Gastrocnemius medialis (tissue), 4 donors: ENCODE results near the gene NT5DC3. TPM values are rescaled to one million over a fixed set of nuclear protein-coding genes. Genes with fewer than 3 reads are reported as not detected.

Source experiments
- ATAC-seq, 2 donors: fragments of 150-250 bp; one replicate each; pipeline ENCODE4 v1.9.1; 2016
- DNase-seq, 2 donors: peaks; one replicate each; pipeline ENCODE4 v3.0.0-alpha.2; 2019
- H3K27ac ChIP-seq, 4 donors: fragments of 200-600 bp; sonication (generic); 1 replicate in 1 of 4; 2 replicates in 3 of 4; pipeline ENCODE4 v1.5.1; 2016 to 2018; ENCODE audit warnings: mild to moderate bottlenecking in 2 of 4, moderate library complexity in 1 of 4
- H3K27me3 ChIP-seq, 3 donors: fragments of 200-600 bp; sonication (generic) in 2 of 3; 1 replicate in 1 of 3; 2 replicates in 2 of 3; pipeline versions ENCODE4 v1.5.1 to v1.6.0; 2016 to 2019; ENCODE audit warnings: mild to moderate bottlenecking in 1 of 3, moderate library complexity in 1 of 3
- H3K36me3 ChIP-seq, 2 donors: fragments of 200-600 bp; sonication (generic) in 1 of 2; one replicate each; pipeline ENCODE4 v1.5.1; 2017 to 2018
- H3K4me1 ChIP-seq, 2 donors: fragments of 200-600 bp; sonication (generic) in 1 of 2; one replicate each; pipeline ENCODE4 v1.5.1; 2016 to 2017; ENCODE audit warnings: mild to moderate bottlenecking in 2 of 2
- H3K4me3 ChIP-seq, 4 donors: fragments of 200-600 bp; sonication (generic) in 3 of 4; 1 replicate in 1 of 4; 2 replicates in 3 of 4; pipeline ENCODE4 v1.5.1; 2016 to 2019; ENCODE audit warnings: mild to moderate bottlenecking in 2 of 4
- H3K9me3 ChIP-seq, 3 donors: fragments of 200-600 bp; sonication (generic) in 2 of 3; 1 replicate in 1 of 3; 2 replicates in 2 of 3; pipeline ENCODE4 v1.5.1; 2016 to 2019
- CTCF ChIP-seq, 5 experiments: fragments of 450-650 bp in 3 of 5; fragments of 200-600 bp in 2 of 5; sonication (generic) in 2 of 5; IDR thresholded peaks in 4 of 5; conservative IDR thresholded peaks in 1 of 5; 1 replicate in 4 of 5; 2 replicates in 1 of 5; pipeline ENCODE4 v1.5.1; 2016 to 2019; ENCODE audit warnings: antibody characterized with exemption in 5 of 5, mild to moderate bottlenecking in 3 of 5, moderate library complexity in 3 of 5
- POLR2A ChIP-seq, 2 donors: fragments of 450-650 bp; IDR thresholded peaks; one replicate each; pipeline ENCODE4 v1.6.1; 2017; ENCODE audit warnings: antibody characterized with exemption in 2 of 2, mild to moderate bottlenecking in 2 of 2, moderate library complexity in 2 of 2
- in situ Hi-C, 4 donors: fragments of 200-750 bp; cut with MboI; loops; one replicate each; pipeline versions ENCODE4 v1.15.0 to v1.8.0; 2017; ENCODE audit warnings: low sequenced_read_pairs in 4 of 4
- intact Hi-C: fragments of 100-400 bp; cut with DNase I; formaldehyde crosslinking; loops from one replicate; pipeline ENCODE4 v1.15.1; 2023; ENCODE audit warnings: low total_unique reads
- total RNA-seq, 4 donors: library from RNA; depleted of rRNA; stranded (reverse); fragments of >200 nt; gene quantifications; one replicate each; pipeline versions ENCODE4 v1.1.0 to v1.2.3, GENCODE V29; 2016

Gene NT5DC3
- total RNA-seq, 4 donors from 2014 or later, result 8.8 to 18.7 (median 13.9) TPM

- TF ChIP-seq CTCF (IDR thresholded peaks at IDR 0.05 in 4 of 5, conservative IDR thresholded peaks at IDR 0.05 in 1 of 5), result no peak
- no peak for TF ChIP-seq POLR2A (IDR thresholded peaks at IDR 0.05)
- Histone ChIP-seq H3K36me3 (no peaks in the 10 kb centered on the region), H3K27ac (no peak overlapping the region), H3K27me3 (no peaks in the 10 kb centered on the region), H3K9me3 (no peaks in the 10 kb centered on the region), H3K4me3 (no peak overlapping the region), H3K4me1 (peaks cover 0 to 2% of the 10 kb centered on the region in 2 donors)
- in situ Hi-C loops (no loop called here), intact Hi-C loops (no loop called here)
- DNase-seq (no peak), ATAC-seq (no peak)
Measured at GRCh38 chr12:103833095-103833775, 7.8 kb downstream of the NT5DC3 start.

DNA sequence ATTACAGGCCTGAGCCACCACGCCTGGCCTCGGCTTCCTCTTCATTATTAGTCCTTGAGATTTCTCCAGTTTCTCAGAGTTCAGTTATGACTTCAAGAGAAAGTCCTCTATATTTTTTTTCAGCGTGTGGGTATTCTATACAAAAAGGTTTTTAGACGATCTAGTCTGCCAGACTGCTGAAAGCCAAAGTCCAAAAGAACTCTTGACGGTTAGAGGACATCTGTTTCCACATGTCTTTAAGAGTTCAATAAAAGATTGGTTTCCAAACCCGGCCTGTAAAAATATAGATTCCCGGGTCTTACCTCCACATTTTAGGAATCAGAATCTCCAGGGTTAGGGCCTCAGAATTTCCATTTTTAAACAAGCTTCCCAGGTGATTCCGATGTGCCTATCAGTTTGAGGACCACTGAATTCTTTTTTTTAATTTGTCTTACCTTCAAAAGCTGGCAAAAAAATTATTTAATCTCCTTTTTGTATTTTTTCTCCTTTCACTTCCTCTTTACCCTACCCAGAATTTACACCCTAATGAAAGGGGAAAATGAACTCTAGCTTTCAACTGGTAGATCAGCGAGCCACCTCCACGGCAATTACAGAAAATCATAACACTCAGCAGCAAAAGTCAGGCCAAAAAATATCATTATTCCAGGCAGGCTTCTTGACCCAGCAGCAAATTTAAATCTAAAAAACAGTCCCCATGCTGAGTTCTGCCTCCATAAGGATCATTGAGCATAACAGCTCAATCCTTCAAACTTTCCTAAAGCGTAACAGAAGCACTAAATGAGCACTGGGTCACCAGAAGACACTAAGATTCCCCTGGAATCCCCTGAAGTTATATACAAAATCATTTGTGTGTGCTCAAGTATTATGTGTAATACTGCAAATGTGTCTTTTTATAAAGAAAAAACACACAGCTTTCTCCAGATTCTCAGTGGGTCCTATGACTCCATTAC lies 8.7 kb downstream of the NT5DC3 start:
- Histone ChIP-seq H3K27ac (no peak overlapping the region), H3K36me3 (no peaks in the 10 kb centered on the region), H3K4me3 (no peak overlapping the region), H3K4me1 (peaks cover 0 to 7% of the 10 kb centered on the region in 2 donors), H3K9me3 (no peaks in the 10 kb centered on the region), H3K27me3 (no peaks in the 10 kb centered on the region)
- no peak for TF ChIP-seq CTCF (IDR thresholded peaks at IDR 0.05 in 4 of 5, conservative IDR thresholded peaks at IDR 0.05 in 1 of 5)
- no peak for TF ChIP-seq POLR2A (IDR thresholded peaks at IDR 0.05)
- intact Hi-C loops (no loop called here), in situ Hi-C loops (no loop called here)
- no peak for ATAC-seq
- DNase-seq, result no peak

DNA sequence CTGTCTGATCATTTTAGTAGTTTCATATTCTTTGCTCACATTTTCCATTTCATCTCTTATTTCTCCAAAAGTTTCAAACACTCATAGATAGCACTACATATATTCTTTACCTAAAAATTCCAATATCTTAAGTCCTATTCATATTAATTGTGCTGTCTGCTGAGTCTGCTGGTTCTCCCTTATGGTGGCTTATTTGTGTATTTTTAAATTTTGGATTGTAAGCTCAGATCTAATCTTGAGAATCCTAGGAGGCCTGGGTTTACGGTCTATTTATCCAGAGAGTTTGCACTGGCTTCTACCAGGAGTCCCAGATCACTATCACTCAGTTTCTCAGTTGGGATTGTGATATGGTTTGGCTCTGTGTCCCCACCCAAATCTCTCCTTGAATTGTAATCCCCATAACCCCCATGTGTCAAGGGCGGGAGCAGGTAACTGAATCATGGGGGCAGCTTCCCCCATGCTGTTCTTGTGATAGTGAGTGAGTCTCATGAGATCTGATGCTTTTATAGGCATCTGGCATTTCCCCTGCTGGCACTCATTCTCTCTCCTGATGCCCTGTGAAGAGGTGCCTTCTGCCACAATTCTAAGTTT lies 10.2 kb downstream of the NT5DC3 start:
- H3K4me1 ChIP-seq, result peaks cover 0 to 7% of the 10 kb centered on the region in 2 donors
- TF ChIP-seq CTCF (IDR thresholded peaks at IDR 0.05 in 4 of 5, conservative IDR thresholded peaks at IDR 0.05 in 1 of 5), result no peak
- no peak for TF ChIP-seq POLR2A (IDR thresholded peaks at IDR 0.05)
- DNase-seq, result no peak
- no peak for ATAC-seq
- intact Hi-C loops, result no loop called here
- H3K27me3 ChIP-seq, result no peaks in the 10 kb centered on the region
- no peaks in the 10 kb centered on the region for H3K36me3 ChIP-seq
- H3K9me3 ChIP-seq, result no peaks in the 10 kb centered on the region
- in situ Hi-C loops, result no loop called here
- H3K4me3 ChIP-seq, result no peak overlapping the region
- H3K27ac ChIP-seq, result no peak overlapping the region

DNA sequence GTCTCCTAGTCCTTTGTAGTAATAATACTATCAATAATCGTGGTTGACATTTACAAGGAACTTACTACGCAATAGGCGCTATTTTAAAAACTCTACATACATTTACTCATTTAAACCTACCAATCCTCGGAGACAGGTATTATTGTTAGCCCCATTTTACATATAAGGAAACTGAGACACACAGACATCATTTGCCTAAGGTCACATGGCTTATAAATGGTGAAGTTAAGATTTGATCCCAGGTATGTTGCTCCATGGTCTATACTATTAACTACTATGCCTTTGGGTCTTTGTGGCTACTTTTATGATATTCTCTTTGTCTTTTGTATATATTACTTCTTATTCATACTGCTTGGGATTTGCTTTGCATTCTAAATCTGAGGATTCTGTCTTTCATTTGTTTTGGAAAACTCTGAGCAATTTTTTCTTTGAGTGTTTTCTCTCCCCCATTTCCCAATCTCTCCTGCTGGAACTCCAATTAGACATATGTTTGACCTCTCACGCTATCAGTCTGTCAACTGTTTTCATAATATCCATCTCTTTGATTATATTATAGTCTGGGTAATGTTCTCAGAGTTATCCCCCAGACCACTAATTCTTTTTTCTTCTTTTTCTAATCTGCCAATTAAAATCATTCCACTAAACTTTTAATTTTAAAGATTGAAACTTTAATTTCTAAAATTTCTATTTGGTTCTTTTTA lies 10.9 kb downstream of the NT5DC3 start:
- DNase-seq, result no peak
- no peak overlapping the region for H3K4me3 ChIP-seq
- ATAC-seq, result no peak
- no peak overlapping the region for H3K27ac ChIP-seq
- TF ChIP-seq CTCF (IDR thresholded peaks at IDR 0.05 in 4 of 5, conservative IDR thresholded peaks at IDR 0.05 in 1 of 5), result no peak
- TF ChIP-seq POLR2A (IDR thresholded peaks at IDR 0.05), result no peak
- no peaks in the 10 kb centered on the region for H3K36me3 ChIP-seq
- intact Hi-C loops, result no loop called here
- H3K27me3 ChIP-seq, result no peaks in the 10 kb centered on the region
- H3K4me1 ChIP-seq, result peaks cover 0 to 7% of the 10 kb centered on the region in 2 donors
- in situ Hi-C loops, result no loop called here
- H3K9me3 ChIP-seq, result no peaks in the 10 kb centered on the region
